HepG2 (cell line): ENCODE data around the gene ADIPOR2. TPM values are rescaled to one million over a fixed set of nuclear protein-coding genes. Genes with fewer than 3 reads are reported as not detected.
A peak's percentile ranks its signal among the peaks of the same experiment; 100 is the strongest.

Experiments used
- AKAP8 ChIP-seq: sonication (generic); formaldehyde crosslinking; IDR thresholded peaks from 2 replicates; pipeline ENCODE4 v1.5.1; 2020; ENCODE audit warnings: mild to moderate bottlenecking, missing genetic modification reagents
- EEA1 ChIP-seq: sonication (generic); formaldehyde crosslinking; IDR thresholded peaks from 2 replicates; pipeline ENCODE4 v1.5.1; 2020; ENCODE audit warnings: mild to moderate bottlenecking, missing genetic modification reagents, borderline replicate concordance
- GATAD2A ChIP-seq: IDR thresholded peaks from 2 replicates; pipeline ENCODE4 v1.6.1; 2016
- GMEB1 ChIP-seq: sonication (generic); formaldehyde crosslinking; IDR thresholded peaks from 2 replicates; pipeline ENCODE4 v1.5.1; 2020; ENCODE audit warnings: missing genetic modification reagents, mild to moderate bottlenecking, borderline replicate concordance
- GTF3A ChIP-seq: sonication (generic); formaldehyde crosslinking; conservative IDR thresholded peaks from 2 replicates; pipeline ENCODE4 v1.4.0; 2020; ENCODE audit warnings: mild to moderate bottlenecking, missing genetic modification reagents
- LRRFIP1 ChIP-seq: sonication (generic); formaldehyde crosslinking; conservative IDR thresholded peaks from 2 replicates; pipeline ENCODE4 v1.4.0; 2020; ENCODE audit warnings: missing genetic modification reagents
- NFYC ChIP-seq: IDR thresholded peaks from 2 replicates; pipeline ENCODE4 v1.6.1; 2016; ENCODE audit warnings: missing genetic modification reagents, missing compliant biosample characterization
- NONO ChIP-seq, 2 experiments: fragments of 450-650 bp in 1 of 2; sonication (generic) in 1 of 2; formaldehyde crosslinking in 1 of 2; IDR thresholded peaks in 1 of 2; conservative IDR thresholded peaks in 1 of 2; 2 replicates each; pipeline versions ENCODE4 v1.6.1 to v1.8.0; 2017 to 2022; ENCODE audit warnings: mild to moderate bottlenecking in 1 of 2, missing genetic modification reagents in 1 of 2, moderate library complexity in 1 of 2
- NR2F6 ChIP-seq, 2 experiments: IDR thresholded peaks; 2 replicates each; pipeline ENCODE4 v1.6.1; 2016; ENCODE audit warnings: antibody characterized with exemption in 1 of 2, mild to moderate bottlenecking in 1 of 2
- PHF5A ChIP-seq: IDR thresholded peaks from one replicate; pipeline ENCODE4 v1.6.1; 2018; ENCODE audit warnings: low read depth, missing genetic modification reagents; ENCODE audit not compliant: unreplicated experiment
- RELA ChIP-seq: sonication (generic); formaldehyde crosslinking; IDR thresholded peaks from 2 replicates; pipeline ENCODE4 v1.4.0; 2020; ENCODE audit warnings: missing genetic modification reagents
- TBX2 ChIP-seq: sonication (generic); formaldehyde crosslinking; IDR thresholded peaks from 2 replicates; pipeline ENCODE4 v1.5.0; 2020; ENCODE audit warnings: missing genetic modification reagents, mild to moderate bottlenecking, borderline replicate concordance
- THAP9 ChIP-seq: sonication (generic); formaldehyde crosslinking; IDR thresholded peaks from 2 replicates; pipeline ENCODE4; 2020; ENCODE audit warnings: missing genetic modification reagents, mild to moderate bottlenecking, borderline replicate concordance
- ZBTB38 ChIP-seq: sonication (generic); formaldehyde crosslinking; IDR thresholded peaks from 2 replicates; pipeline ENCODE4 v1.5.1; 2020; ENCODE audit warnings: mild to moderate bottlenecking, missing genetic modification reagents
- ZNF282 ChIP-seq: fragments of 450-650 bp; IDR thresholded peaks from 2 replicates; pipeline ENCODE4 v1.6.1; 2018; ENCODE audit not compliant: partially characterized antibody
- ZNF337 ChIP-seq: sonication (generic); formaldehyde crosslinking; IDR thresholded peaks from 2 replicates; pipeline ENCODE4 v1.5.1; 2020; ENCODE audit warnings: missing genetic modification reagents, low read depth, mild to moderate bottlenecking, borderline replicate concordance
- ZNF891 ChIP-seq: sonication (generic); formaldehyde crosslinking; IDR thresholded peaks from 2 replicates; pipeline ENCODE4 v1.5.0; 2020; ENCODE audit warnings: mild to moderate bottlenecking, missing genetic modification reagents
- polyA plus RNA-seq, 8 experiments: library from polyadenylated mRNA; depleted of rRNA in 3 of 8; stranded (reverse) in 7 of 8; unstranded in 1 of 8; fragments of >200 nt; fragmentation: Illumina TruSeq in 4 of 8; extraction: Trizol in 4 of 8; gene quantifications; 2 replicates each; pipeline versions ENCODE4 v1.2.1 to v1.2.3, GENCODE V29; 2011 to 2016; ENCODE audit warnings: low read depth in 4 of 8, missing spikeins in 1 of 8, mixed read lengths in 1 of 8; ENCODE audit not compliant: insufficient read depth in 1 of 8
- total RNA-seq, 5 experiments: library from RNA; depleted of rRNA; stranded (reverse); fragments of >200 nt; fragmentation: Illumina TruSeq; extraction: Trizol; gene quantifications; 2 replicates each; pipeline ENCODE4 v1.2.3, GENCODE V29; 2016; ENCODE audit warnings: low read depth in 1 of 5
- TF ChIP-seq, protein P1 (sequence below): sonication (generic); formaldehyde crosslinking; IDR thresholded peaks from 2 replicates; pipeline ENCODE4 v1.4.0; 2020; ENCODE audit warnings: mild to moderate bottlenecking, missing genetic modification reagents

Gene ADIPOR2
- total and polyA plus RNA-seq, 2 of the 13 experiments (the other 11 are each of a cell fraction or from before 2014, with no cell fraction given), result 35.2 to 52.2 TPM

DNA sequence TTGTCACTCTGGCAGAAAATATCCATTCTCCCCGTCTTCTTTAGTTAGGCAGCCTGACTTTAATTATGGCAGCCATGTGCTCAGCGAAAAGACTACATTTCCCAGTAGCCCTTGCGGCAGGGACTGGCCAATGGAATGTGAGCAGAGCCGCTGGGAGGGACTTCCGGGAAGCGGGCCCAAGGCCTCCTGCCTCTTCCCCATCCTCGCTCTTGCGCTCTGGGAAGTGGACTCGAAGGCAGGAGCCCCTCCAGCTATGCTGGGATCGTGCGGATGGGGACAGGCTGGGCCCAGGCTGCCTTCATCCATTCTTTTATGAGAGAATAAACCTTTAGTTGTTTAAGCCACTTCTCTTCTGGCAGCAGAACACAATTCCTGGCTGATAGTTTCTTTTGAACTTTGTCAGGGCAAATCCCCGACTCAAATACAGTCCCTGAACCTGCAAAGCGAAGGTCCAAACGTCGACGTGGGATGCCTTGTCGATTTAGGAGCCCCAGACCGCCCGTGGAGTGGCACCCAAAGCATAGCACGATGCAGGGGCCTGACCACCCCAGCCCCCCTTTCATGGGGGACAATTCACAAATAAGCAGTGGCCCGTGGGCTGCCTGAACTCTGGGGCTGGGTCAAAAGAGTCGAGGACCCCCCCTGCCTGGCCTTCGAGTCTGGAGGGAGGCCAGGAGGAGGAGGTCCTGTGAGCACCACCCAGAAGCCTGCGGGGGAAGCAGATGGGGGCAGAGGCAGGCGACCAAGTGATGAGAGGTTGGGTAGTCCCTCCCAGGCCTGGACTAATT, 113.9 kb downstream of the ADIPOR2 start (continued):
- TF ChIP-seq GMEB1 (CRISPR knock-in tag) (no peak), THAP9 (CRISPR knock-in tag) (no peak; the same call in 1 of the 2 replicates), ZBTB38 (CRISPR knock-in tag) (peak; percentile 91), ZNF282 (no peak), NONO (IDR thresholded peaks at IDR 0.05) (no peak), NONO (CRISPR knock-in tag; conservative IDR thresholded peaks at IDR 0.05) (no peak), GTF3A (CRISPR knock-in tag) (no peak), LRRFIP1 (CRISPR knock-in tag) (no peak), PHF5A (CRISPR knock-in tag) (no peak), ZNF891 (no peak), NR2F6 (IDR thresholded peaks at IDR 0.05) (no peak), NR2F6 (CRISPR knock-in tag; IDR thresholded peaks at IDR 0.05) (no peak), EEA1 (CRISPR knock-in tag) (no peak), RELA (CRISPR knock-in tag) (no peak), TBX2 (CRISPR knock-in tag) (no peak), ZNF337 (no peak), GATAD2A (CRISPR knock-in tag) (no peak), AKAP8 (CRISPR knock-in tag) (no peak), NFYC (CRISPR knock-in tag) (peak; percentile 95)
- TF ChIP-seq, protein P1, sequence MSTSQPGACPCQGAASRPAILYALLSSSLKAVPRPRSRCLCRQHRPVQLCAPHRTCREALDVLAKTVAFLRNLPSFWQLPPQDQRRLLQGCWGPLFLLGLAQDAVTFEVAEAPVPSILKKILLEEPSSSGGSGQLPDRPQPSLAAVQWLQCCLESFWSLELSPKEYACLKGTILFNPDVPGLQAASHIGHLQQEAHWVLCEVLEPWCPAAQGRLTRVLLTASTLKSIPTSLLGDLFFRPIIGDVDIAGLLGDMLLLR (CRISPR knock-in tag), result no peak
